HG02642 (cell line): ENCODE results near the gene PAIP2.

Experiments
- ATAC-seq: cut with Tn5 transposase; IDR thresholded peaks from one replicate; pipeline ENCODE4 v1.9.1; 2021; ENCODE audit warnings: mild to moderate bottlenecking; ENCODE audit not compliant: unreplicated experiment, poor library complexity

The PAIP2 gene

DNA sequence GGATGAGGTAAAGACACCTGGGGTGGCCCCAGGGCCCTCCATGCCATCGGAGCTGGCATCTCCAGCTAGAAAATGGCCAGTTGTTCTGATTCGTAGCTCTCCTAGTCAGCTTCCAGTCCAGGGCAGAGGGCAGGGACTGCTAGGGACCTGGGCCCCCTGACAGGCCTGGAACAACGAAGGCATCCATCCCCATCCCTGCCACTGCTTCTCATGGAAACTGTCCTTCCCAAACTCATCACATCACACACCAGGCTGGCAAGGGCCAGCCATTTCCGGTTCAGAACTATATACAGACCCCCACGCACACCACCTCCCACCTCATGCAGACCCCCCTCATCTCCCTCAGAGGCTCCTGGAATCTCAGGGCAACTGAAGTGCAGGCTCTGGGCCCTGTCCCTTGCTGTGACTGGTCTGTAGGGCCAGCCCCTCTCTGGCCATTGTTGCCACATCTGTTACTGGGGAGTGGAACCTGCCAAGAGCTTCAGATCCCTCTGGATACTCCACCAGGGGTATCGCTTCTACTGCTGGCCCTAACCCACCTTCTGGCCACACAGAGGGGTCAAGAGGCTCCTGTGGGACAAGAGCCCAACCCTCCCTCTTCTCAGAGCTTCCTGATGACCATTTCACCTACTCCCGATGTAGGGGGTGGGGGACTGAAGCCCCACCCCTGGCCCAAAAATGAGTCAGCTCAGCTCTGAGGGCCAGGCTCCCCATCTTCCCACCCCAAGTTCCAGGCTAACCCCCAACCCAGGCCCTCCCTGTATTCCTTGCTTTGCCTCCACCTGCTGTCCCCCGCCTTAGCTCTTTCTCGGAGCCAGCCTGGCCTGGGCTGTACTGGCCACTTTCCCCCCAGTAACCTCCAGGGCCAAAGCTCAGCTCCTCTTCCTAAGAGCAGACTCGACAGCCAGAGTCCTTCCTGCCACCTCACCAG lies 49.2 kb downstream of the PAIP2 start:
- no peak for ATAC-seq

DNA sequence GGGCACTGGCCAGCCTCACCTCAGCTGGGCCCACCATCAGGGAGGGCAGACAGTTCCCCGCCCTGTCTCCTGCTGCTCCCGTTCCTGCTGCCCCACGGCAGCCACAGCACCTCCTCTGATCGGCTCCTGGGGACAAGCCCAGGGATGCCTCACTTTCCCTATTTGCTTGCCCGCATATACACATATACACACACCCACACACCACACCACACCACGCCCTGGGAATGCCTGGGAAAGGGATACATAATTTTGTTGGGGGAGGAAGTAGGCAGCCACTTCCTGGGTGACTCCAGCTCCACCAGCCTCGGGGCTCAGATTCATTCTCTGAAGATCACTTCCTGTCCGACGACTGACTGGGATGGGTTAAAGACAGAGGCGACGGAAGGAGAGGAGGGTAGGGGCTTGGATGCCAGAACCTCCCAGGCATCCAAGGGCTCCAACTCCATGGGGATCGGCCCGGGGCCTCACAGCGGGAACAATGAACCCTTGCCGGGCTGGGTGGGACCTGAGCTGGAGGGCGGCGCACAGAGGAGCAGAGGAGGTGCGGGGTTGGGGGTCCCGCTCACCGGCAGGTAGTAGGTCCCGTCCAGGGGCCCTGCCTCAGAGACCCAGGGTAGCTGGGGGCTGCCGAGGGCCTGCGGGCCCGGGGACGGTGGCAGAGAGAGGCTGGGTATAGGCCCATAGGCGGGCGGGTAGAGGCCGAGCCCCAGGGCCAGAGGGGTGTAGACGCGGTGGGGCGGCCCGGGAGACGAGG lies 50.1 kb downstream of the PAIP2 start:
- peak; percentile 0 for ATAC-seq

DNA sequence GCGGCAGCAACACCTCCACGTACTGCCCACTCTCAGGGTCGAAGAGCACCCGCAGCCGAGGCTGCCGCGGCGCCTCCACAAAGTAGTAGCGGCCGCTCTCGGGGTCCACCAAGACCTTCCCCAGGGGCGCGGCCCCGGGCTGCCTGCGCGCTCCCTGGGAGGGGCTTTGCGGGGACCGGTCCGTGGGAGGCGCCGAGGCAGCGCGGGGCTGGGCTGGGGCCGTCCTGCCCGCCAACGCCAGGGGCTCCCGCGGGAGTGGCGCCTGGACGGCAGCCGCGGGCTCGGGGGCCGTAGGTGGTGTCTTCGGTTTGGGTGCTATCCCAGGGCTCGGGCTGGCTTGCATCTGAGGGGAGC lies 50.6 kb downstream of the PAIP2 start:
- ATAC-seq = no peak

DNA sequence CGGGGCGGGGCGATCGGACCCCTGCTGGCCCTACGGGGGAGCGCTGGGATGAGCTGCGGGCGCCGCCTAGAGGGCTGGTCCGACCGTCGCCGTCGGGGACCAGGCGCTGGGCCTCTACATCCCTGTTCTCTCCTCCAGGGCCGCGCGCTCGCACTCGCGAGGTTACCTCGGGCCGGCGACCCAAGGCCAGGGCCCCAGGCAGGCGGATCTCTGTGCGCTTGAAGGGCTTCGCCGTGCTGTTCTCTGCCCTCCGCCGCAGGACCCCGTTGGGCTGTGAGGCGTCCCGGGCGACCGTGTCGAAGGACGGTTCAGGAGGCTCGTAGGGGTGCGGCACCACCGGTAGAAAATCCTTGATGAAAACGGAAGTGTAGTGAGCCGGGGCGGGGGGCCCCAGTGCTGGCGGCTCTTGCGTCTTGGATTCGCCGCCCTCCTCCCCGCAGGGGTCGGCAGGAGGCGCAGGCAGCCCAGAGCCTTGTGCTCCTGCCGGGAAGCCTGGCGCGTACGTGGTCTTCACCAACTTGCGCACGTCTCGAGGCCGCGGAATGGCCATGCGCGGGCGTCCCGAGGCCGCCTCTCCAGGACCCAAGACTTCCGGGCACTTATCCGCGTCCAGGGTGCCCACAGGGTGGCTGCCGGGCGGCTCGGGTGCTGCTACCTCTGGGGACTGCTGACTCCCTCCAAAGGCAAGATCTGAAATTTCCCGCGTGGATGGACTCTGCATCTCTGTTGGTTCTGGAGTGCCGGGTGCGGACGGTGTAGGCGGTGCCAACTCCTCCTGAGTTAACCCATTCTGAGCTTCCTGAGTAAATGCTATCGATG lies 51.2 kb downstream of the PAIP2 start:
- peak; percentile 52 for ATAC-seq

DNA sequence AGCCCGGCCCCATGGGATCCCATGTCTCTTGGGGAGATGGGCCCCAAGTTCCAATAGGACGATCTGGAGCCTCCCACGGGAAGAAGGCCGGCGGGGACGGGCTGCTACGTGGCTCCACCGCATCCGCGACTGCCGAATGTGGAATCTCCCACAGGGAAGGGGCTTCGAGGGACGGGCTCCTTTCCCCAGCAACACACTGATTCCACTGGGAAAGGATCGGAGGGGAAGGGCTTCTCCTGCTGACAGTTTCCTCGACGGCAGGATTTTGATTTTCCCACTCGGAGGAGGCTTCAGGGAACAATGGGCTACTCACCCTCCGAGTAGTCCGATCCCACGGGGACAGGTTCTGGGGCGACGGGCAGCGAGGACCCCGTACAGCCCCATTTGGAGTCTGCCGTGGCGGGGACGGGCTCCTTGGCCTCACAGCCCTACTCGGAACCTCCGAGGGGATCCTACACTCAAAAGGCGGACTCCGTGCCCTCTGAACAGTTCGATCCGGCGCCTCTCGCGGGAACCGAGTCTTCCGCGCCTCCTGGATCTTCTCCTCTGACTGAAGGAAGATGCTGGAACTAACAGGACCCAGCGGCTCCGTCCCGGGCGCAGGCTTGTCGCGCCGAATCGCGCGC lies 52.0 kb downstream of the PAIP2 start:
- ATAC-seq = no peak

DNA sequence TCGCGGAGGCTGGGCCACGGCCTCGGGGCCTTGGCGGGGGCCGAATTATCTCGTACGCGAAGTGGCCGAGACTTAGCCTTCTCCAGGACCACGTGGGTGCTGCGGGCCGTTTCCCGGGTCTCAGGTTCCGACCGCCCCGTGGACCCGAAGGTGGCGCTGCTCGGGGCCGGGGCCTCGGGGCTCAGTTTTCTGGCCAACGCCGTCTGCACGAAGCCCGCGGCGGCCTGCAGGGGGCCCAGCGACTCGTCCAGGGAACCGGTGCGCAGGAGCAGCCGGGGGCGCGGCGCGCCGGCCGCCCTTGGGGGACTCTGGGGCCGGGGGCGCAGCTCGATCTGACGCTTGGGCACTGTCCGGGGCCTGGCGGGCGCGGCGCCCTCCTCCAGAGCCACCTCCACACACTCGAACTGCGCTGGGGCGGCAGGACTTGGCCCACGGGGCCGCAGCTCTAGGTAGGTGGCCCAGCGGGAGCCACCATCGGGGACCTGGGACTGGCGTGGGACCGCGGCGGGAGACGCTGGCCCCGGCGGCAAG lies 52.5 kb downstream of the PAIP2 start:
- ATAC-seq = no peak

DNA sequence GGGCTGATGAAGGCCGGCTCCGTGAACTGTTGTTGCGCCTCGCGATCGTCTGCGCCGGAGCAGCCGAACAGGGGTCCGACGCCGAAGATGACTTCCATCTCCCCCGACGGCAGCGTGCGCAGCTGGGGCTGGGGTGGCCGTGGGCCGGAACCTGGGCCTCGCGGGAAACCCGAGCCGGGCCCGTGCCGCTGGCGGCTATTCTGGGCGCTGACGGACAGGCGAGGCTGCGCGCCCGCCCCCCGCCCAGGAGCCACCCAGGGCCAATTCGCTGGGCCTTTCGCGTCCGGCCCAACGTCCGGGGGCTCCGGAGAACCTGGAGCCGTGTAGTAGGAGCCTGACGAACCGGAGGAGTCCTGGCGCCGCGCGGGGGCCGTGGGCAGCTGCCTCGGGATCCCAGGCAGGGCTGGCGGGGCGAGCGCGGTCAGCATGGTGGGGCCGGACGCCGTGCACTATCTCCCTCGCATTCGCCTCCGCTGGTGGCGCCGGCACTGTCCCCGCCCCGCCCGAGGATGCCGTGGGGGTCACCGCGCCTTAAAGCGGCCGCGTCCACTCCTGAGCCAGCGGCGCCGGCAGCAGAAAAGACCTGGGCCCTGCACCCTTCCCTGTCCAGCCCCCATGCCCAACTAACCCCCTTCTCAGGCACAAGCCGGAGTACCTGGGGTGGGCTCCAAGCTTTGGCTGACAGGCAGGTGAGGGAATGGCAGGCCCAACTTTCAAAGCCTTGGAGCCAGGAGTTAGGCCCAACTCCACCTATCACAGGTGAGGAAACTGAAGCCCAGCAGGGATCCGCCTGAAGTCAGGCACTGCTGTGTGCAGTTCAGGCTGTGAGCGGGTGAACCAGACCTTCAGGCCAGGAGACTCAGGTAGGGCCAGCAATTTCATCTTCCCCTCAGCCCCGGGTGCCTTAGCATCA lies 53.3 kb downstream of the PAIP2 start, which contains the start of gene PROB1:
Gene PROB1 (minus strand): TSS at position 451 of the 913 bp plus-strand sequence. CDS start 23 bp downstream, at position 428.
- ATAC-seq = no peak

DNA sequence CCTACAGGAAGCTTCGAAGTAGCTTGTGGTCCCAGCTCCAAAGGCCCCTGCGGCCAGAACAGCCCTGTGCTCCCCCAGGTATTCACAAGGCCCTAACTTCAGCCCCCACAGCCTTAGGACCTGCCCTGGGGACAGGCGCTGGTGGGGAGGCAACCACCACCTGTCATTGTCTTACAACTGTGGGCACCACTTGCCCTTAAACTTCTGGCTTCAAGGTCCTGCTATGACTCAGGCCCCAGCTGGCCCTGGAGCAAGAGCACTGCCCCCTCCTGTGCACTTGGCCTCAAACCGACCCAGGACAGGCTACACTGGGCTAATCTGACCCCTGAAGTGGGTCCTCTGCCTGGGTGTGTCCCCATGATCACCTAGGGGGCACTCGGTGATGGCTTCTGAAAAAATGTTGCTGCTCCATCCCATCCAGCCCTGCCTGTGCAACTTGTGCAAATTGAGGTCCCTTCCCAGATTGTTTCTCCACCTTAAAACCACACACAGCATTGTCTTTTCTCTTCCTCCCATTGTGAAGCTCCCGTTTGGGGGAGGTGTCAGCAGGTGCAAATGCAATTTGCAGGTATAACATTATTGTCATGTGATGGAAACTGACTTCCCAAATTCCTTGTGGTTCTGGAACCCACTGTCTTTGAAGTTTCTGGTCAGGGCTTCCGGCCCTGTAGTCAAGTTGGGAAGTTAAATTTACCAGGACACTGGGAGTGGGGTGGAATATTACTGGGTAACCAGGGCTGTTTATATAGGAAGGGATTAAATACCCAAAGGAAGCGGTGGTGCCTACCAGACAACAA lies 54.4 kb downstream of the PAIP2 start:
- no peak for ATAC-seq

DNA sequence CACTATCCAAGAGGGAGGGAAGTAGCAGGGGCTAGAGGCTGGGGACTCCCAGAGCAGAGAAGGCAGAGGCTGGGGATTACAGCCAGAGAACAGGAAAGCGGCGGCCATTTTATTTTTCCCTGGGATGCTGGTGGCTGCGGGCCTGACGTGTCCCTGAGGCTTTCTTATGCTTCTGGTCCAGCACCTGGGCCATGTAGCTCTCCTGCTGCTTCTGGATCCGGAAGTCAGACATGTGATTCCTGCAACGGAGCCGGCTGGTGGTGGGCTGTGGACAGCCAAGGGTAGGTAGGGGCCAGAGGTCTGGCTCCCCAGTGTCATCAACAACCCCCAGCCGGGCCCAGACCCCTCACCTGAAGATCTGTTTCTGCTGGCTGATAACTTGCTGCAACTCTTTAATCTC lies 55.0 kb downstream of the PAIP2 start:
- ATAC-seq = no peak

DNA sequence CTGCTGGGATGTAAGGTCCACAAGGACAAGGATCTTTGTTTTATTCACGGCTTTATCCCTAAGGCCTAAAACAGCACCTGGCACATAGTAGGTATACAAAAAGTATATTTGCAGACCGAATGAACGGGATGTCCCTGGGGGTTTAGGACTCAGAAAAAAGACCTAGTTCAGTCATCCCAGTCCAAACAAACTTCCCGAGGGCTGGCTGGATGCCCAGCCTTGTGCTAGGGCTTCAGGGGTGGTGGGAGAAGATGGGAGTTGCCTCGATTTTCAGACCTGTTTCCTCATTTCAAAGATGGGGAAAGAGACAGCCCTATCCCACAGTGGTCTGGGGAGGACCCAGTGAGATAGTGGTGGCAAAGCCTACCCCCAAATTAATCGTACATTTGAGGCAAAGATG lies 56.3 kb downstream of the PAIP2 start:
- ATAC-seq = no peak

DNA sequence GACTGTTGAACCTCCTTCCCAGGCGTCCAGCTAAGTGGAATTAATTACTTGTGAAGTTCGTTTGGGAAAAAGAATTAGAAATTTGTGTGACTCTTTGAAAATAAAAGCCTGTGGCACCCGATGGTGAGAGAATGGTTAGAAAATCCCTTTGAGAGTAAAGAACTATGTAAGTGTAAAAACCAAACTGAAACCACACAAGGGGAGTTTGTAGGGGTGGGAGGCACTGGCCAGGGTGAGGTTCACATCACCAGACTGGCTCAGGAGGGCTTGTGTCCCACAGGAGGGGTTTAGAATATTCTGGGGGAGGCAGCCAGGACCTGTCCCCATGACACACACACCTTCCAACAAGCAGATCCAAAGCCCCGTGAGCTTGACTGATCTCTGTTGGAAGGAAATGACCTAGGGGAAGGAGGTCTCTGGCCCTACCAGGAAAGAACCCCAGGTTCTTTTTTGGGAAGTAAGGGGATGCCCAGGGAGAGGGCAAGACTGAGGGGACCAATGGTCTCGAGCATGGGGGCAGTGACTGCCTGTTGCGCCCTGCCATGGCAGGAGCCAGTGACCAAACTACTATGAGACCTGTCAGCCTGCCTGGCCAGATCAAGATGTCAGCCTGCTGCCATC lies 58.0 kb downstream of the PAIP2 start:
- ATAC-seq = no peak

DNA sequence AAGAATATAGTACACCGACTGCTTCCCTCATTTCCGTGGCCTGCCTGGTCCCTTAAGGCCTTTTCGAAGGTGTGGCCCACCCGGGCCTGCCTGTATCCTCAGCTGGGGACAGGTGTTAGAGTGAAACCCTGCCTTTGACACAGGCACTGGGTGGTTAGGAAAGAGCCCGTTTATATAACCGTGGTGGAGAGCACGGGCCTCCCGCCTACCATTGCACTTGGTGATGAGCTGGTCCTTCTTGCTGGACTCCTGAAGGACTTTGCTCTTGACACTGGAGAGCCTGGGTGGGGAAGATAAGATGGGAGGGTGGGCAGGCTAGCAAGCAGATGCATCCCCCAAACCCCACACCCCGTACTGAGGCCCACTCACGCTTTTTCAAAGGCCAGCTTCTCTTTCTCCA lies 59.9 kb downstream of the PAIP2 start:
- no peak for ATAC-seq

DNA sequence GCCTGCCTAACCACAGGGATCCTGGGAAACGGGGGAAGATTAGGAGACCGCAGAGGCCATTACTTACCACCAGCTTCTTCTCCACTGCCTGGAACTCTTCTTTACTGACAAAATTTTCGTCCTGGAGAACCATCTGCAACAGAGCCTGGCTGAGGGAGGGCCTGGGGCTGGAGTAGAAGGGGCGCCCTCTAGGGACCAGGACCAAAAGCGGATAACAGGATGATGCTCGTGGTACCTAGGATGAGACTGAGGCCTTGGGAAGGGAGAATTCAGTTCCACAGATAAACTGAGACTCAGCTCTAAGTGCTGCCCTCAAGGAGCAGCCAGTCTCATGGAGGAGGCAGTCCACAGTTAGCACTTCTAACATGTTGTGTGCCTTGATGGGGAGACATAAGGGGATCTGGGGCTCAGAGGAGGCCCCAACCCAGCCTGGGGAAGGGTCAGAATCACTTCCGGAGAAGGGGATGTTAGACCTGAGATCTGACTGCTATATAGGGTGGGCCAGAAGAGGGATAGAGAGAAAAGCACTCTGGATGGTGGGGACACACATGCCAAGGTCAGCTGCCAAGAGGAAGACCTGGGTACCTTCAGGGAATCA lies 61.0 kb downstream of the PAIP2 start:
- no peak for ATAC-seq

DNA sequence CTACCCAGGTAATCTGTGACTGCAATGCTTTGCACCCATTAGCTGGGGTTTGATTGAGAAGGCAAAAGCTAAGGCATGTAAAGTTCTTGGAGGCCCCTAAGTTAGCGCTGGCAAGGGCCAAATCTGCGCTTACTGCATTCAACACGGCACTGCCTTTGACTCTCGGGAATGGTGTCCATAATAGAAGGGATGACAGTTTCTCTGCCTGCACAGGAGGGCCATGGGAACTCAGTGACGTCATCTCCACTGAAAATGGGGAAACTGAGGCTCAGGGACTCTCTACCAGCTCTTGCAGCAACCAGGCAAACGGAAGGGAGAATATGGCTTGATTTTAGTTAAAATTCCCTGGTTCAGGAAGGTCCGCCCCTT lies 61.7 kb downstream of the PAIP2 start:
- no peak for ATAC-seq

DNA sequence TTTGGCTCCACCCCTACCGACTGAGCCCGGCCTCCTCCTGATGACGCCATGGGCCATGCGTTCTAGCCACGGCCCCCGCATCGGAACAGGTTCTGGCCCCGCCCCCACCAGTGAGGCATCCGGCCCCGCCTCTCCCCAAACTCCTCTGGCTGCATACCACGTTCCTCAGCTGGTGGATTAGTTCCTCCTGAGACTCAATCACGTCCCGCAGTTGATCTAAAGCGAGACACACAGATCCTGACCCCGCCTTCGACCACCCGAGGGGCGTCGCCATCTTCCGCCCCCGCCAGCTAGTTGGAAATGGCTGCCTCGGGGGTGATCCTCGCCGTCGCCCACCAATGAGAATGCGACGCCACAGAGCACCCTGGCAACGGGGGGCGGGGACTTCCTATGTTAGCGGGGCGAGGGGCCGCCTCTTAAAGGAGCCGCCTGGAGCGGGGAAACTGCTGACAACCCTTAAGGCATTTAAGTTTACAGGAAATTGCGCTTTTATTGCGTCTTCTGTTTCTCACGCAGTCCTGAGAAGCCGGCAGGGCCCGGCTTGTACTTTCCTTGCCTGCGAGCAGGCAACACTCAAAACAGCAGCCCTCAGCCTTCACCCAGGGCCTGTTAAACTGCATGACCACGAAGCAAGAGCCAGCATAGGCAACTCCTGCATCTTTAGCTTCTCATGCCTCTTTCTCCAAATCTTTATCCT lies 62.3 kb downstream of the PAIP2 start, which contains the start of gene SPATA24:
Gene SPATA24 (minus strand): TSS at position 303 of the 697 bp plus-strand sequence. CDS start 29 bp downstream, at position 274.
- ATAC-seq = peak; percentile 88

DNA sequence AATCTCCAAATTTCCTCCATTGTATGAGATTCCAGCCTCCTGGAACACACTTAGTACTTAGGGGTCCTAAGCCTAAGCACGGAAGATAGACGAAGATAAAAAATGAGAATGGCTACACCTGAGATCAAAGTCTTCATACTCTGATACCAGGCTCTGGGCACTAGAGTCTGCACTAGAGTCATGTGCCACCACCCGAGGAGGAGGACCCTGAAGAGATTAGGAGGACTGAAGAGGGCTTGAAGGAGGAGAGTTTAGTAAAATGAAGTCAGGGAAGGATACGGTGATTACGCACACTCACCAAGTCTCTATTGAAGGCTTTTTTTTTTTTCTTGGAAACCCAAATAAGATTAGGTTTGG lies 62.8 kb downstream of the PAIP2 start:
- ATAC-seq = no peak

DNA sequence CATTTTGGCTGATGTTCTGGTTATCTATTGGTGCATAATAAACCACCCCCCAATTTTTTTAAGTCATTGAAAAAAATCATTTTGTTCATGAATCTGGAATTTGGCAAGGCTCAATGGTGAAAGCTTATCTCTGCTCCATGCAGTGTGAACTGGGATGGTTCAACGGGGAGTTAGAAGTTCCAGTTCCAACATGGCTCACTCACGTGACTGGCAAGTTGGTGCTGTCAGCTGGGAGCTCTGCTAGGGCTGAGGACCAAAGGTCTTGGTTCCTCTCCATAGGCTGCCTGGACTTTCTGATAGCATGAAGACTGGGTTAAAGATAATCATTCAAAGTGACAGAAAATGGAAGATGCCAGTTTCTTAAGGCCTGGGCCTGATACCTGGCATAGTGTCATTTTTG lies 65.3 kb downstream of the PAIP2 start:
- no peak for ATAC-seq
